ENCODE measurements around the gene NAT14.

DNA sequence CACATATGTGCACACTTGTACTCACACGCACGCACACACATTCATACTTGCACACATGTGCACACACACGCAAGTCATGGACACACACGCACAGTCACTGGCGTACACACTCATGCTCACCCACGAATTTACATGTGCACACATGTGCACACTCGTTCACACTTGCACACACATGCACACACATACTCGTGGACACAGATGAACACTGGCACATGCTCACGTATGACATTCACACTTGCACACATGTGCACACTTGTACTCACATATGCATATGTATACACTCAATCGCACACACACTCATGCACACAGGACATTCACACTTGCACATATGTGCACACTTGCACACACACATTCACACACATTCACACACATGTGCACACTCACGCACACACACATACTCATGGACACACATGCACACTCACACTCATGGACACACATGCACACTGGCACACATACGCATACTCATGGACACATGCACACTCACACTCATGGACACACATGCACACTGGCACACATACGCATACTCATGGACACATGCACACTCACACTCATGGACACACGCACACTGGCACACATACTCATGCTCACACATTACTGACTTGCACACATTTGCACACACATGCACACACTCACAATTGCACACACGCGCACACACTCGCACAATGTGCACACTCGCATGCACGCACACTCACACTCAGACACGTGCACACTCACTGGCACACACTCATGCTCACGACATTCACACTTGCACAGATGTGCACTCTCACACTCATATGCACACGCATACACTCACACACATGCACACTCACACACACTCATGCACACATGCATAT is 42.4 kb downstream of the NAT14 start:
- TF ChIP-seq, protein P1, sequence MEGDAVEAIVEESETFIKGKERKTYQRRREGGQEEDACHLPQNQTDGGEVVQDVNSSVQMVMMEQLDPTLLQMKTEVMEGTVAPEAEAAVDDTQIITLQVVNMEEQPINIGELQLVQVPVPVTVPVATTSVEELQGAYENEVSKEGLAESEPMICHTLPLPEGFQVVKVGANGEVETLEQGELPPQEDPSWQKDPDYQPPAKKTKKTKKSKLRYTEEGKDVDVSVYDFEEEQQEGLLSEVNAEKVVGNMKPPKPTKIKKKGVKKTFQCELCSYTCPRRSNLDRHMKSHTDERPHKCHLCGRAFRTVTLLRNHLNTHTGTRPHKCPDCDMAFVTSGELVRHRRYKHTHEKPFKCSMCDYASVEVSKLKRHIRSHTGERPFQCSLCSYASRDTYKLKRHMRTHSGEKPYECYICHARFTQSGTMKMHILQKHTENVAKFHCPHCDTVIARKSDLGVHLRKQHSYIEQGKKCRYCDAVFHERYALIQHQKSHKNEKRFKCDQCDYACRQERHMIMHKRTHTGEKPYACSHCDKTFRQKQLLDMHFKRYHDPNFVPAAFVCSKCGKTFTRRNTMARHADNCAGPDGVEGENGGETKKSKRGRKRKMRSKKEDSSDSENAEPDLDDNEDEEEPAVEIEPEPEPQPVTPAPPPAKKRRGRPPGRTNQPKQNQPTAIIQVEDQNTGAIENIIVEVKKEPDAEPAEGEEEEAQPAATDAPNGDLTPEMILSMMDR (IDR thresholded peaks at IDR 0.05), result no peak
- no peak for TF ChIP-seq ZFX (IDR thresholded peaks at IDR 0.05; ENCODE audit: borderline replicate concordance)

Measured in 22Rv1 (cell line).